Body of pancreas (tissue), 4 donors: Measurements from ENCODE around the gene TFIP11. TPM values are rescaled to one million over a fixed set of nuclear protein-coding genes. Genes with fewer than 3 reads are reported as not detected.
A peak's percentile ranks its signal among the peaks of the same experiment; 100 is the strongest.

Experiments used
- ATAC-seq: fragments of 150-250 bp; one replicate; pipeline ENCODE4 v1.9.1; 2016
- DNase-seq, 4 donors: peaks; one replicate each; pipeline ENCODE4 v3.0.0-alpha.2; 2019
- H3K27ac ChIP-seq, 4 donors: fragments of 200-600 bp; sonication (generic); 1 replicate in 3 of 4; 2 replicates in 1 of 4; pipeline versions ENCODE4 v1.5.1 to v1.6.1; 2016 to 2019; ENCODE audit warnings: mild to moderate bottlenecking in 1 of 4, mixed read lengths in 1 of 4, moderate library complexity in 1 of 4
- H3K27me3 ChIP-seq, 2 donors: fragments of 200-600 bp; sonication (generic); one replicate each; pipeline ENCODE4 v1.6.0; 2016; ENCODE audit warnings: mild to moderate bottlenecking in 1 of 2
- H3K36me3 ChIP-seq, 2 donors: fragments of 200-600 bp; sonication (generic); replicated peaks in 1 of 2; 2 replicates each; pipeline ENCODE4 v1.5.1; 2016; ENCODE audit warnings: low read depth in 2 of 2; ENCODE audit not compliant: insufficient read depth in 1 of 2
- H3K4me1 ChIP-seq: fragments of 200-600 bp; sonication (generic); one replicate; pipeline ENCODE4 v1.6.0; 2016
- H3K4me3 ChIP-seq, 2 donors: fragments of 200-600 bp; sonication (generic); 1 replicate in 1 of 2; 2 replicates in 1 of 2; pipeline ENCODE4 v1.5.1; 2016 to 2019
- H3K9me3 ChIP-seq, 3 donors: fragments of 200-600 bp; sonication (generic); 1 replicate in 2 of 3; 2 replicates in 1 of 3; pipeline ENCODE4 v1.5.1; 2016
- POLR2A ChIP-seq, 3 donors: fragments of 450-650 bp; IDR thresholded peaks; one replicate each; pipeline ENCODE4 v1.6.1; 2016; ENCODE audit warnings: antibody characterized with exemption in 3 of 3, mild to moderate bottlenecking in 2 of 3
- WGBS, 2 donors: methylation state at CpG; one replicate each; pipeline ENCODE4 v1.1.5; 2017; 5-methylcytosine and 5-hydroxymethylcytosine counted together
- intact Hi-C: fragments of 100-400 bp; cut with DNase I; formaldehyde crosslinking; loops from one replicate; pipeline ENCODE4 v1.15.1; 2023
- total RNA-seq, 2 donors: library from RNA; depleted of rRNA; stranded (reverse); fragments of >200 nt; gene quantifications; one replicate each; pipeline ENCODE4 v1.1.0, GENCODE V29; 2016
- TF ChIP-seq, protein P1 (sequence below), 7 experiments: fragments of 450-650 bp in 4 of 7; fragments of 200-600 bp in 3 of 7; sonication (generic) in 3 of 7; IDR thresholded peaks; one replicate each; pipeline ENCODE4 v1.5.1; 2016 to 2019; ENCODE audit warnings: antibody characterized with exemption in 7 of 7

Gene TFIP11
- total RNA-seq, 2 donors from 2014 or later: 26.2 to 32.3 TPM

DNA sequence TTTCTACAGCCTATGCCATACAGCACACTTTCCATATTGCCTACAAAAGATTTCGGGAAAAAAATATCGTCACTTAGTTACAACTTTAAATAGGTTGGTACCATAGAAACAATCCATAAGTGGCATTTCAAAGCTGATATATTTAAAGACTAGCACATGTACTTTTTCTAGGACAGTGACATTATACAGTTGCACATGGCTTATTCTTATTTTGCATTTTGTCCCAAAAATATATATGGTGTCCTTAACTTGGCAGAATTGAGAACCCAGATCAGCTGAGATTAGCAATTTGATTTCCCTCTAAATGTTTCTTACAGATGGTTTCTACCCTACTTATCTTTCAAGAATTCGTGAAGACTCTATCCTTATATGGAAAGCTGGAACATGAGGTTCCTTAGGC, 3.7 kb upstream of the TFIP11 start:
- H3K27ac ChIP-seq: peak overlapping the region in 3 of 4 donors; percentile 82 to 88 (median 83)
- TF ChIP-seq, protein P1, sequence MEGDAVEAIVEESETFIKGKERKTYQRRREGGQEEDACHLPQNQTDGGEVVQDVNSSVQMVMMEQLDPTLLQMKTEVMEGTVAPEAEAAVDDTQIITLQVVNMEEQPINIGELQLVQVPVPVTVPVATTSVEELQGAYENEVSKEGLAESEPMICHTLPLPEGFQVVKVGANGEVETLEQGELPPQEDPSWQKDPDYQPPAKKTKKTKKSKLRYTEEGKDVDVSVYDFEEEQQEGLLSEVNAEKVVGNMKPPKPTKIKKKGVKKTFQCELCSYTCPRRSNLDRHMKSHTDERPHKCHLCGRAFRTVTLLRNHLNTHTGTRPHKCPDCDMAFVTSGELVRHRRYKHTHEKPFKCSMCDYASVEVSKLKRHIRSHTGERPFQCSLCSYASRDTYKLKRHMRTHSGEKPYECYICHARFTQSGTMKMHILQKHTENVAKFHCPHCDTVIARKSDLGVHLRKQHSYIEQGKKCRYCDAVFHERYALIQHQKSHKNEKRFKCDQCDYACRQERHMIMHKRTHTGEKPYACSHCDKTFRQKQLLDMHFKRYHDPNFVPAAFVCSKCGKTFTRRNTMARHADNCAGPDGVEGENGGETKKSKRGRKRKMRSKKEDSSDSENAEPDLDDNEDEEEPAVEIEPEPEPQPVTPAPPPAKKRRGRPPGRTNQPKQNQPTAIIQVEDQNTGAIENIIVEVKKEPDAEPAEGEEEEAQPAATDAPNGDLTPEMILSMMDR (IDR thresholded peaks at IDR 0.05): no peak
- no peak for TF ChIP-seq POLR2A (IDR thresholded peaks at IDR 0.05)
- WGBS, 2 donors: 62 to 68% methylated on average over 3 of the region's 3 CpGs

DNA sequence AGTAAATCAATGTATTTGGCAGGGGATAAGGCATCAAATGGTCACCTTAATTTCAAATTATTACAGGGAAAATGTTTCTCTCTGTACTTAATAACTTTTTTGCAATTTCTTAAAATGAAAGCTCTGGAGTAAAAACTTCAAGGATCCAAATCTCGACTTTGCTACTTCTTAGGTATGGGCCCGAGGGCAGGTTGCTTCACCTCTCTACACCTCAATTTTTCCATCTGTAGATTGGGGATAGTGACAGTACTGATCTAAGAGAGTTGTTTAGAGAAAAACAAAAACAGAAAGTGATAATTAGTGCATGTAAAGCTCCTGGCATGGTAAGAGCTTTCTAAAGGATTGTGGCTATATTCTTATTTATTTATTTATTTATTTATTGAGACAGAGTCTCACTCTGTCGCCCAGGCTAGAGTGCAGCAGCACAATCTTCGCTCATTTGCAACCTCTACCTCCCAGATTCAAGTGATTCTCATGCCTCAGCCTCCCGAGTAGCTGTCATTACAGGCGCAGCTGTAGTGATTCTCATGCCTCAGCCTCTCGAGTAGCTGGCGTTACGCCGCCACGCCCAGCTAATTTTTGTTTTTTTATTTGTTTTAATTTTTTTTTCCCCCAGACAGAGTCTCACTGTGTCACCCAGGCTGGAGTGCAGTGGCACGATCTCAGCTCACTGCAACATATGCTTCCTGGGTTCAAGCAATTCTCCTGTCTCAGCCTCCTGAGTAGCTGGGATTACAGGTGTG, 2.3 kb upstream of the TFIP11 start:
- WGBS, 2 donors: 45 to 59% methylated on average over 12 of the region's 12 CpGs
- Histone ChIP-seq H3K9me3 (no peaks in the 10 kb centered on the region), H3K27me3 (no peaks in the 10 kb centered on the region), H3K27ac (peak overlapping the region in 3 of 4 donors; percentile 82 to 88 (median 83)), H3K36me3 (peaks cover 0 to 5% of the 10 kb centered on the region in 2 donors), H3K4me1 (peaks cover 76% of the 10 kb centered on the region), H3K4me3 (no peak overlapping the region)
- DNase-seq (peak in 2 of 4 donors; percentile 37 to 61), ATAC-seq (no peak)
- intact Hi-C loops: no loop called here
- TF ChIP-seq, protein P1 (IDR thresholded peaks at IDR 0.05): no peak
- TF ChIP-seq POLR2A (IDR thresholded peaks at IDR 0.05): peak in 1 of 3 donors; percentile 14

More for the DNA sequence above, 3.7 kb upstream of the TFIP11 start:
- H3K9me3 ChIP-seq: no peaks in the 10 kb centered on the region
- no peaks in the 10 kb centered on the region for H3K36me3 ChIP-seq
- no peak overlapping the region for H3K4me3 ChIP-seq
- peaks cover 73% of the 10 kb centered on the region for H3K4me1 ChIP-seq
- no peak for DNase-seq
- intact Hi-C loops: no loop called here
- ATAC-seq: no peak
- H3K27me3 ChIP-seq: no peaks in the 10 kb centered on the region

DNA sequence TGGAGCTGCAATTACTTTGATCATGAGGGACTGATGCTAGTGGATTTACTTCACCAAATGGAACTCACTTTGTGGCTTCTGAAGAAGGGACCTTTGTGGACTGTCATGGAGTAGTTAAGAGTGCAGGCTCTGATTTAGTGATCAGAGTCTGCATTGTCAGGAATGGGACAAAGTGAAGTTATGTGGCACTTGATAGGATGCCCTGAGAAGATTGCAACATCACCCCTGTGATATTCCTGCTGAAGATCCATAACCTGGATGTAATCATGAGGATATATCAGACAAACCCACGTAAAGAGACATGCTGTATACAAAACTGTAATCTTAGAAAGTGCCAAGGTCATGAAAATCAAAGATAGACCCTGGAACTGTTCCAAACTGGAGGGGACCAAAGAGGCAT, 1.6 kb upstream of the TFIP11 start:
- intact Hi-C loops: no loop called here
- H3K4me1 ChIP-seq: peaks cover 70% of the 10 kb centered on the region
- H3K27me3 ChIP-seq: no peaks in the 10 kb centered on the region
- peaks cover 0 to 11% of the 10 kb centered on the region in 2 donors for H3K36me3 ChIP-seq
- no peaks in the 10 kb centered on the region for H3K9me3 ChIP-seq
- no peak for DNase-seq
- no peak overlapping the region for H3K4me3 ChIP-seq
- H3K27ac ChIP-seq: peak overlapping the region in 3 of 4 donors; percentile 82 to 88 (median 83)
- WGBS, 2 donors: 14 to 18% methylated on average over 1 of the region's 1 CpG
- TF ChIP-seq POLR2A (IDR thresholded peaks at IDR 0.05): no peak
- TF ChIP-seq, protein P1 (IDR thresholded peaks at IDR 0.05): no peak
- no peak for ATAC-seq

DNA sequence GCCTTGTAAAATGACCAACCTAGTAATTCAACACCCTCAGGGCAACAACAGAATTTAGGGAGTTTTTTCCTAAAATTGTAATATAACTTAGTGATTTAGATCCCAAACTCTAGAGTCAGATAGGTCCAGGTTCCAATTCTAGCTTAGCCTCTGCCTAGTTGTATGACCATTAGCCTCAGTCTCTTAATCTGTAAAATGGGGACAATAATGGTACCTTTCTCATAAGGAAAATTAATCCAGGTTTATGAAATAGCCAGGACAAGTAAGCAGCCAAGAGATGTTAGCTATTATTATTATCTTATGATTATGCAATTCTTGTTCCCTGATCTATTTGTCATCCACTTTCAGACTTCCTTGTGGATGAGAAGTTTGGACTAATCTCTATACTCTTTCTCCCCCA, 4.1 kb downstream of the TFIP11 start:
- no peak for ATAC-seq
- no peak overlapping the region for H3K4me3 ChIP-seq
- no peaks in the 10 kb centered on the region for H3K27me3 ChIP-seq
- intact Hi-C loops: no loop called here
- TF ChIP-seq POLR2A (IDR thresholded peaks at IDR 0.05): no peak
- TF ChIP-seq, protein P1 (IDR thresholded peaks at IDR 0.05): no peak
- no peak overlapping the region for H3K27ac ChIP-seq
- H3K36me3 ChIP-seq: peaks cover 0 to 44% of the 10 kb centered on the region in 2 donors
- H3K9me3 ChIP-seq: no peaks in the 10 kb centered on the region
- no peak for DNase-seq
- peaks cover 23% of the 10 kb centered on the region for H3K4me1 ChIP-seq

DNA sequence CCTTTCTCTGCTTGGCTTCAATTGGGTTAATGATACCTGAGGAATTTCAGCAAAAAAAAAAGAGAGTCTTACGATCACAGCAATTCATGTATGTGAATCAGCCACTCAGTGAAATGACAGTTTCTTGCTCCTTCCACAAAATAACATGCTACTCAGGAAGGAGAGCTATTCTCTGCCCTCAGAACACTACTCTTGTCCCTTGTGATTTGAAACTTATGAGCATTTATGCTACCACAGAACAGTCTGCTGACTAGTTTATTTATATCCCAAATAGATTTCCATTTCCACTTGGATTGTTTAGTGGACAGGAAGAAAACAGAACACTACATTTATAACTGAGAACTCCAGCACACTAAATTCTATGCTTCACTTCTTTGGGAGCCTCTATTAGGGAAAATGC, 8.5 kb downstream of the TFIP11 start:
- 71 to 87% methylated on average over 1 of the region's 1 CpG for WGBS, 2 donors

More for the DNA sequence above, 8.5 kb downstream of the TFIP11 start:
- H3K36me3 ChIP-seq: peaks cover 9 to 58% of the 10 kb centered on the region in 2 donors
- TF ChIP-seq POLR2A (IDR thresholded peaks at IDR 0.05): no peak
- TF ChIP-seq, protein P1 (IDR thresholded peaks at IDR 0.05): no peak
- intact Hi-C loops: no loop called here
- peaks cover 5% of the 10 kb centered on the region for H3K4me1 ChIP-seq
- no peaks in the 10 kb centered on the region for H3K27me3 ChIP-seq
- no peaks in the 10 kb centered on the region for H3K9me3 ChIP-seq
- H3K27ac ChIP-seq: no peak overlapping the region
- no peak for DNase-seq
- no peak overlapping the region for H3K4me3 ChIP-seq
- ATAC-seq: no peak
